Kidney epithelial cell (primary cell): ENCODE data around the gene ZFR2. TPM values are rescaled to one million over a fixed set of nuclear protein-coding genes. Genes with fewer than 3 reads are reported as not detected.

Experiments
- DNase-seq: peaks from one replicate; pipeline ENCODE4 v3.0.0-alpha.2; 2010; ENCODE audit warnings: low read depth
- H3K27me3 ChIP-seq: 2 replicates; pipeline ENCODE4 v1.6.0; 2011; ENCODE audit warnings: low read length; ENCODE audit not compliant: control insufficient read depth, insufficient read depth
- H3K36me3 ChIP-seq: 2 replicates; pipeline ENCODE4 v1.5.1; 2011; ENCODE audit warnings: low read length; ENCODE audit not compliant: control insufficient read depth, insufficient read depth
- H3K4me3 ChIP-seq: 2 replicates; pipeline ENCODE4 v1.5.1; 2011; ENCODE audit warnings: low read depth, mild to moderate bottlenecking, control low read depth, low read length
- CTCF ChIP-seq: IDR thresholded peaks from 2 replicates; pipeline ENCODE4 v1.5.1; 2011; ENCODE audit warnings: mild to moderate bottlenecking, moderate library complexity, low read length, control low read depth, inconsistent platforms; ENCODE audit not compliant: insufficient read depth, poor library complexity, severe bottlenecking
- total RNA-seq: library from RNA; depleted of rRNA; stranded (reverse); fragments of >200 nt; gene quantifications from 2 replicates; pipeline ENCODE4 v1.2.3, GENCODE V29; 2015

Gene ZFR2
- total RNA-seq, 1 donor from 2014 or later = 0.17 TPM

GRCh38 chr19:3833578-3834348 lies 35.1 kb downstream of the ZFR2 start:
- Histone ChIP-seq H3K36me3 (no peaks in the 10 kb centered on the region), H3K4me3 (no peak overlapping the region), H3K27me3 (peaks cover 20% of the 10 kb centered on the region)
- TF ChIP-seq CTCF = no peak
- DNase-seq = no peak

DNA sequence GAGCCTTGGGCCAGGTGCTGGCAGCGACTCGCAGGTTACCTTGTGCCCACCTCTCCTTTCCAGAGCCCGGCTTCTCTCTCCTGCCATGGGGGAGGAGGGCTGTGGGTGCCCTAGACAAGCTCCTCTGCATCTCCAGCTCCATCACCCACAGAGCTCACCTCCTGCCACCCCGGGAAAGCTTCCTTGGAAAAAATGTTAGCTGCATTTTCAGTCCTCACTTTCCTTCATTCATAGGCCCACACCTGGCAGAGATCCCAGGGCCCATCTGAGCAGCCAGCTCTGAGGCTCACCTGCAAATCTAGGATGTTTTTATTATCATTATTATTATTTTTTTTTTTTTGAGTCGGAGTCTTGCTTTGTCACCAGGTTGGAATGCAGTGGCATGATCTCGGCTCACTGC lies 36.8 kb downstream of the ZFR2 start:
- H3K27me3 ChIP-seq = peaks cover 20% of the 10 kb centered on the region
- no peak for DNase-seq
- no peak overlapping the region for H3K4me3 ChIP-seq
- no peak for TF ChIP-seq CTCF
- H3K36me3 ChIP-seq = no peaks in the 10 kb centered on the region

DNA sequence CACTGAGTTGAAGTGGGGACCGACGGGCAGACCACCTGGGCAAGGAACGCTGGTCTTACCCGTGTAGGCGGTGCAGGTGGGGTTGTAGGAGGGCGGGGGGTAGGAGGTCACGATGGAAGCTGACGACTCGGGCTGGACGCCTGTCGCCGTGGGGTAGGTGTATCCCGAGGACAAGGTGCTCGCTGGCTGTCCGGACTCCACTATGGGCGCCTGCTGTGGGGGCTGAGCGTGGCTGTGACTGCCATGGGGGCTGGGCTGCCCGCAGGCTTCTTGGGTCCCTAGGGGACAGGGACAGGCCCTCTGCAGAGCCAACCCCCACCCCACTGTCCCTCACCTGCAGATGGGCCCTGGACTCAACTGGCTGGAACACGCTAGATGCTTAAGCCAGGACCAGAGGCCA lies 37.2 kb downstream of the ZFR2 start:
- DNase-seq = no peak
- no peaks in the 10 kb centered on the region for H3K36me3 ChIP-seq
- no peak for TF ChIP-seq CTCF
- H3K27me3 ChIP-seq = peaks cover 20% of the 10 kb centered on the region
- H3K4me3 ChIP-seq = no peak overlapping the region

DNA sequence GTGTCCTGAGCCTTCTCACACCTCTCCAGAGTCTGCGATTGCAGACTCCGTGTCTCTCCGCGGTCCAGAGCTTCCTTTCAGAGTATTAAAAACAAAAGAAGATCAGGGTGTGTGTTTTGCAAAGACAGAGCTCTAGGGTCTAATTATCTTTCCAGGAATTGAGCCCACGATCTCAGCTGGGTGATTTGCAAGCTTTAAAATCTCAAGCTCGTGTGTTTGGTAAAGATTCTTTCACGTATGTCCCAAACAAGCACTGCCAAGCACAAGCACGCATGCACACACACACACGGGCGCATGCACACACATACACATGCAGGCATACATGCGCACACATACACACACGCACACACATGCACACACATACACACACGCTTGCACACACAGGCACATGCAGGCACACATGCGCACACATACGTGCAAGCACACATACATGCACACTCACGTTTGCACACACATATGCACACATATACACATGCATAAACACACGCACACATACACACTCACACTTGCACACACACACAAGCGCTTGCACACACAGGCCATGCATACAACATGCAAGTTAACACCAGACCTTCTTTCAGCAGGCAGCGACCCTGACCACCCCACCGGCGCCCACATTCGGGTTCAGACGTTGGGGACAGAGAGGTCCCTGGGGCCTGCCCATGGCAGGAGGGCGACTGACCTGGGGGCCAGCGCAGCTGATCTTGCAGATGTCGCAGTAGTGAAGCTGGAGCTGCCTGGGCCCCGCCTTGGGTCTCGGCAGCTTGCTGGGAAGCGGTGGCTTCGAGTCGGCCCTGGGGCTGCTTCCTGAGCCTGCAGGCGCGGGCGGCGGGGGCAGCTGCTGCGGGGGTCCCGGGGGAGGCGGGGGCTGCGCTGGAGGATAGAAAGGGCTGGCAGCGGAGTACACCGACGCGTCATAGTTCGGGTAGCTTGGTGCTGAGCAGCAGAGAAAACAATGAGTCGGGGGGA lies 37.9 kb downstream of the ZFR2 start:
- peaks cover 20% of the 10 kb centered on the region for H3K27me3 ChIP-seq
- H3K4me3 ChIP-seq = no peak overlapping the region
- H3K36me3 ChIP-seq = no peaks in the 10 kb centered on the region
- no peak for DNase-seq
- no peak for TF ChIP-seq CTCF

GRCh38 chr19:3827306-3827705 lies 41.5 kb downstream of the ZFR2 start:
- no peak for TF ChIP-seq CTCF
- Histone ChIP-seq H3K4me3 (no peak overlapping the region), H3K27me3 (peaks cover 27% of the 10 kb centered on the region), H3K36me3 (no peaks in the 10 kb centered on the region)
- DNase-seq = no peak
